ENCODE data around the gene THOP1.

THOP1 gene

DNA sequence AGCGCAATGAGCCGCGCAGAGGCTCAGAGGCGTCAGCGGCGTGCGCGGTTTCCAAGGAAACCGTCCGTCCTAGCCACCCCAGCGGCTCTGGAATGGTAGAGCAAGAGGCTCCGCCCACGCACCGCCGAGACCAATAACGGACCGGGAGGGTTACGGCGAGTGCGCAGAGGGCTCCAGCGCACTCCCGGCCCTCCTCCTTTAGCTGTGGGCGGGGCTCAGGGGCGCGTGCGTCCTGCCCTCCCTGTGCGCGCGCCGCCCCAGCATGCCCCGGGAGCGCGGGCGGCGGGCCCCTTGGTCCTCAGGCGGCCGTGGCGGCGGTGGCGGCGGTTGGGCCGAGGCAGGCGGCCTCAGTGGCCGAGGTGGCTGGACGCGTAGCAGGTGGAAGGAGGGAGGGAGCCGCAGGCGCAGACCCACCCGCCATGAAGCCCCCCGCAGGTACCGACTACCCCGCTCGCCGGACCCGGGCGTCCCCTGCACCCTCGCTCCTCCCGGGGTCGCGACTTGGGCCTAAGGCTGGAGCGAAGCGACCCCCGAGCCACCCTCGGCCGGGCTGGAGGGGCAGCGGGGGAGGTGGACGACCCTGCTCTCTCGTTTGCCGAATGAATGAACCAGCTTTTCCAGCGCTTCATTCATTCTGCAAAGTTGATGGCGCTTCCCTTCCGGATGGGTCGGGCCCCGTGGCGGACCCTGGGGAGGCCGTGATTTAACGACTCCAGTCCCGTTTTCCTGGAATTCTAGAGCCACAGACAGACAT, at the start of gene THOP1:
THOP1 (plus strand) TSS at position 260 of the 754 bp plus-strand sequence; CDS start at position 420, 160 bp downstream.
- peak; percentile 93 for DNase-seq (ENCODE audit: low read depth, low spot score)

DNA sequence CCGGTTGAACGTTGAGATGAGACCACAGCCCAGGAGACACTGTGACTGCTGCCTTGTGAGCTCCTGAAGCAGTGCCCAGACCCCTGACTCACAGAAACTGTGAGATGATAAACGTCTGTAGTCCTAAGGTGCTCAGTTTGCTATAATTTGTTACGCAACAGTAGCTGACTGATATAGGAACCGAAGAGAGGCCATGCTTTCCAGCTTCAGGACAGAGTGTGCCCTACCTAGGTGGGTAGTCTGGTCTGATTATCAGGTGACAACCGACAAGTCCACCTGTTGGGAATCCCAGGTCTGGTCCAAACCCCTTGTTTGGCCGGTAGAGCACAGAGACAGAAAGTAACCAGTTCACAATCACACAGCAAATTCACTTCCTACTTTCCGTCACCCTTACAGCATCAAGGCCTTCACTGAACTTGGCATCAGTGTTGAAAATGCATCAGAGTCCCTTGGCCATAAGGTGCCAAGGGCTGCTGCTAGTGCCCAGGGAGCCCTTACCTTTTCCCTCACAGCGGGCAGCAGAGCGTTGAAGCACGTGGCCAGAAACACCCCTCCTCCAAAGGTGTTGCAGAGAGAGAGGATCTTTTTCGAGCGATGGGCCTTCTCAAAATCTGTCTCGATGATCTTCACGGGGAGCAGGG, 48.6 kb upstream of the THOP1 start:
- DNase-seq (ENCODE audit: low read depth, low spot score) = no peak

GRCh38 chr19:2739602-2740313, 45.5 kb upstream of the THOP1 start, which contains the start of gene SLC39A3:
SLC39A3 (minus strand) TSS chr19:2740017; CDS start chr19:2737257, 2,760 bp downstream.
- DNase-seq (ENCODE audit: low read depth, low spot score) = peak; percentile 87

DNA sequence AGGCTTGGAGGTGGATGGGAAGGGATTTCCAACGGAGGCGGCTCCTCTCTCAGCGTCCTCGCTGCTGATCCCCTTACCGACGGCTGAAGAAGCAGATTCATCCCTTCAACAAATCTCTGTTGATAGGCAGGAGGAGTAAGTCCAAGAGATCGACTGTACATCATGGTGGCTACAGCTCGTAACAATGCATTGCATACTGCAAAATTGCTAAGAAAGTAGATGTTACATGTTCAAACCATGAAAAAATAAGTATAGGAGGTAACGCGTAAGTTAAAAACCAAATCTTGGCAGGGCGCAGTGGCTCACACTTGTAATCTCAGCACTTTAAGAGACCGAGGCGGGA, 45.0 kb upstream of the THOP1 start:
- DNase-seq (ENCODE audit: low read depth, low spot score) = no peak

DNA sequence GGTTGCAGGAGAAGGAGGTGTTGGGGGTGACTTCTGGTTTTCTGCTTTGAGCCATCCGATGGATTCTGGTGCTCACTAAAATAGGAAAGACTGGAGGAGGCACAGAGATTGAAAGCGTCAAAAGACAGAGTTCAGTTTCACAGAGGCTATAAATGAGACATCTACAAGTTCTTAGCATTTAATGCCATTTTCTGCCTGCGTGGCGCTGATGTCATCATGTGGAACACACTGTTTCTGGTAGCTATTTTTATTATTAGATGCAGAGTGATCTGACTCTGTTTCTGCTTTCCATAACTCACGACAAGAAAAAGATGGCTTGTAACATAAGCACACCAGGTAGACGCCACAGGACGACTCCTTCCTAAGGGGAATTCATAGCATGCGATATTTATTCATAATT, 42.2 kb upstream of the THOP1 start:
- DNase-seq (ENCODE audit: low read depth, low spot score) = no peak

DNA sequence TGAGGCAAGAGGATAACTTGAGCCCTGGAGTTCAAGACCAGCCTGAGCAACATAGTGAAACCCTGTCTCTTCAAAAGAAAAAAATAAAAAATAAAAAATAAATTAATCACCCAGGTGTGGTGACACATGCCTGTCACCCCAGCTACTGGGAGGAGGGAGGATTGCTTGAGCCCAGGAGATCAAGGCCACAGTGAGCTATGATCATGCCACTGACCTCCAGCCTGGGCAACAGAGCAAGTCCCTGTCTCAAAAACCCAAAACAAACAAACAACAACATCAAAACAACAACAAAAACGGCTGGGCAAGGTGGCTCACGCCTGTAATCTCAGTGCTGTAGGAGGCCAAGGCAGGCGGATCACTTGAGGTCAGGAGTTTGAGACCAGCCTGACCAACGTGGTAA, 41.2 kb upstream of the THOP1 start:
- no peak for DNase-seq (ENCODE audit: low read depth, low spot score)

DNA sequence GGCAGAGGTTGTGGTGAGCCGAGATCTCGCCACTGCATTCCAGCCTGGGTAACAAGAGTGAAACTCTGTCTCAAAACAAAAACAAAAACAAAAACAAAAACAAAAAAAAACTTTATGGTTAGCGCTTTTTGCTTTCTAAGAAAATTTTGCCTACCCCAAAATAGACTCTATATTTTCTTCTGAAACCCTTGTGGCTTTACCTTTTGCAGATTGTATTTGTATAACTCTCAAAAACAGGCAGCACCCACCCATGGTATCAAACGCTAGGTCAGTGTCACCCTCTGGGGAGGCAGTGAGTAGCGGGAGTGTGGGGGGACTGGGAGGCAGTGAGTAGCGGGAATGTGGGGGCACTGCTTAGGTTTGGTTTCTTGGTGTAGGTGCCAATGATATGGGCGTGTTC, 38.0 kb upstream of the THOP1 start:
- DNase-seq (ENCODE audit: low read depth, low spot score) = no peak

DNA sequence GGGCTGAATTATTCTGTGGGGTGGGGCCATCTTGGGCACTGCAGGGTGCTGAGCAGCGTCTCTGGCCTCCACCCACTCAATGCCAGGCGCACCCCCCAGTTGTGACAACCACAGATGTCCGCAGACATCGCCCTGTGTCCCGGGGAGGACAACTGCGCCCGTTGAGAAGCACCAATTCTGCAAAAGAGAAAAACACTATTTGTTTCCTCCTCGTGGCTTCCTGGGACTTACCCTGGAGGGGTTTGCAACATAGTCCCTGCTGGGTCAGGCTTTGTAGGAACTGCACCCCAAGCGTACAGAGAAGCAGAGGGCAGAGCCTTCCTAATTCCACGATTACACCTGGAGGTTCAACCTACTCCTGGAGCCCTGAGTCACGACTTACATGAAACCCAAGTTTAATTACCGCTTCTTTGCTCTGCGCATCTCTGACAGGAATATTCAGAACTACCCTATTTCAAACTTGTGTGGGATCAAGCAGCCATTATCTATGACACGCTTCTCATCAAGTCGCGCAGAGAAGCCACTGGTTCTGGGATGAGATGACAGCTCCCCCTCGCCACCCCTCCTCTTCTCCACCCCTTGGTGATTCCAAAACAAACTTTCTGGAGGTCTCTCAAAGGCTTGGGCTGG, 34.4 kb upstream of the THOP1 start:
- no peak for DNase-seq (ENCODE audit: low read depth, low spot score)

DNA sequence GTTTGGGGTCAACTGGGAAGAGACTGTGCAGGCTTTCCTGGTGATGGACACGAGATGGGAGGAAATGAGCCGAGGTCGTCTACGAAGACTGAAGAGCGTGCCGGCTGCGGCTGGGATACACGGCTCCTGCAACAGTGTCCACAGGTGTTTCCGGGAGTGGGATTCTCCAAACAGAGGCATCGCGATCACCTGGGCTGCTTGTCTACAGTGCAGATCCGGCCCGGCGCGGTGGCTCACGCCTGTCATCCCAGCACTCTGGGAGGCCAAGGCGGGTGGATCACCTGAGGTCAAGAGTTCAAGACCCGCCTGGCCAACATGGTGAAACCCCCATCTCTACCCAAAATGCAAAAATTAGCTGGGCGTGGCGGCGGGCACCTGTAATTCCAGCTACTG, 33.9 kb upstream of the THOP1 start:
- no peak for DNase-seq (ENCODE audit: low read depth, low spot score)

GRCh38 chr19:2754659-2755447, 30.4 kb upstream of the THOP1 start:
- no peak for DNase-seq (ENCODE audit: low read depth, low spot score)

GRCh38 chr19:2755448-2755705, 29.9 kb upstream of the THOP1 start:
- no peak for DNase-seq (ENCODE audit: low read depth, low spot score)

GRCh38 chr19:2755811-2756210, 29.5 kb upstream of the THOP1 start:
- no peak for DNase-seq (ENCODE audit: low read depth, low spot score)

- no peak for DNase-seq (ENCODE audit: low read depth, low spot score)
These were observed 28.8 kb upstream of the THOP1 start for GRCh38 chr19:2756477-2756876.

DNA sequence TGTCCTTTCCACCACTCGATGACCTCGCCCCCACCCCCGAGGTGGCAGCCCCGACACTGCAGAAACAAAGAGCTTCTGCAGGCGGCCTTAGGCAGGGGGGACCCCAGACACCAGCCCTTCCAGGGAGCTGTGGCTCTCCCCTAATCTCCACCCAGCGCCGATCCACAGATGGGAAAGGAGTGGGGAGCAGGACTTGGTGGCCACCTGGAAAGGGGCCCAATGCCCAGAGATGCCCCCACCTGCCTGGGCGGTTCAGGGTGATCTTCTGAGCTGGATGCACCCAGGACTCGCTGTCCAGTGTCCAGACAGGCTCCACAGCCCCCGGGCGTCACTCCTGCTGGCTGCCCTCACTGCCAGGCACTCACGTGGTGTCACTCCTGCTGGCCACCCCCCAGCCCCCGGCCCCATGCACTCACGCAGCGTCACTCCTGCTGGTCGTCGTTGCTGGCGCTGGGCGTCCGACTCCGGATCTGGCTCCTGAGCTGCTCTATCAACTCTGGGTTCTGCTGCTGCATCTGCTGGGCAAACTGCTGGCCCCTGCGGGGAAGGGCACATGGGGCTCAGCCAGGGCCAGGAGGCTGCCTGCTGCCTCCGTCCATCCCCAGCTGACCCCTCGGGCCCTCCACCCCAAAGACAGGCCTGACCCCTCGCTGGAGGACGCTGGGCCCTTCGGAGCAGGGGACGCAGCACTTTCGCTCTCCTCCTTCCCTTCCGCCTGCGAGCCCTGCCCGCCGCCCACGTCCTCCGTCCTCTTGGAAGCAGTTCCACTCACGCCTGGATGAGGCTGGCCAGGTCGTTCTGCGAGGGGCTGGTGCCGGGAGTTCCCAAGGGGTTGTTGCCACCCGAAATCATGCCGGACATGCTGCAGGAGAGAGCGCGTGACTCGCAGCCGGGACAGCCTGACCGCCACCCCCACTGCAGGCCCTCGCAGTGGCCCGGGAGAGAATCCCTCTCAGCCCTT, 28.1 kb upstream of the THOP1 start:
- no peak for DNase-seq (ENCODE audit: low read depth, low spot score)

- DNase-seq (ENCODE audit: low read depth, low spot score) = no peak
These were observed 26.5 kb upstream of the THOP1 start for GRCh38 chr19:2758601-2759313.

DNA sequence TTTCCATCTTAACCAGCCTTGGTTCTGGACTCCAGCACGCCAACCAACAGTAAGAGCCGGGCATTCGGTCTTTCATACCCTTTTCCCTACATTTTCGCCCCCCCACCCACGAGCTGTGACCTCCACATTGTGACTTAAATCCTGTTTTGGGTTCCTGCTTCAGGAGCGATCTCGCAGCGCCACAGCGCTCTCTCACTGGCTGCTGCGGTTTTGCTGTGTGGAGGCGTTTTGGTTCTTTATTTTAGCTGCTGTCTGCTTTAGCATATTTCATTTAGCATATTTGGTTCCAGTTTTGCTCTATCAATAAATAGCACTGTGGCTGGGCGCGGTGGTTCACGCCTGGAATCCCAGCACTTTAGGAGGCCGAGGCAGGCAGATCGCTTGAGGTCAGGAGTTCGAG, 25.9 kb upstream of the THOP1 start:
- no peak for DNase-seq (ENCODE audit: low read depth, low spot score)

- DNase-seq (ENCODE audit: low read depth, low spot score) = no peak
These were observed 25.3 kb upstream of the THOP1 start for GRCh38 chr19:2759965-2760364.

- no peak for DNase-seq (ENCODE audit: low read depth, low spot score)
These were observed 24.0 kb upstream of the THOP1 start for GRCh38 chr19:2761309-2761677.

GRCh38 chr19:2761876-2762782, 23.2 kb upstream of the THOP1 start:
- no peak for DNase-seq (ENCODE audit: low read depth, low spot score)
